Measurements from ENCODE around the gene LTK.

DNA sequence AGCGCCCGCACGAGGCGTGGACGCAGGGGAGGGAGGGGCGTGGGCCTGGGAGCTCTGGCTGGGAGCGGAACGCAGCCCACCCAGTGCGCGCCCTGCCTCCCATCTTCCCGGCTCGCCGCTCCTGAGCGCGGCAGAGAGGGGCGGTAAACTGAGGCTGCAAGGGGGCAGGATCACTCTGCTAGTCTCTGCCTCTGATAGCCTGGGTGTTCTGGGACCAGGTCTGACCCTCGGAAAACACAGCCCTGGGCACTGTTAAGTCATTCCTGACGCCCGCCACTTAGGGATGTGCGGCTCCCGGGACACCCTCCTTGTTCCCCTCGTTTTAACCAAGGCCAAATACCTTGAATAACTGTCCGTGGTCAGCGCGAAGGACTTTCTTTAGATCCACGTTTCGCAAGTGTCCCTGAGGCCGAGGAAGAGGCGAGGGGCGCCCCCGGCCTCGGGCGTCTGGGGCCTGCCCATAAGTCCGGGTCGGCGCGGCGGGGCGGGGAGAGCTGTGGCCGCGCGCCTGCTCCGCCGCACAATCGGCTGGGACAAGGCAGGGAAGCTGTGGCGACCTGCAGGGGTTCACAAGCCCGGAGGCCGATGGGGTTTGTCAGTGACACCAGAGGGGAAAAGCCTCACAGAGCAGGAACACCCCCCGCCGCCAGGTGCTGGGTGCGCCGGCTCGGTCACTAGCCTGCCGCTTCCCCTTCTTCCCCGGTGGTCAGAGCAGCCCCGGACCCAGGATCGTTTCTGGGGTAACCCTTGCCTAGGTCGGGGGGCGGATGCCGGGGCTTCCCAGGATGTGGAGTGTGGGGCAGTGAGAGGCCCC lies 18.5 kb downstream of the LTK start:
- TF ChIP-seq CTCF (IDR thresholded peaks at IDR 0.05), result no peak
- no peak for TF ChIP-seq POLR2A (IDR thresholded peaks at IDR 0.05)
